GM08714 (cell line): ENCODE measurements around the gene CRADD.

Experiments used
- H3K4me3 ChIP-seq: fragments of 200-500 bp; sonication (Bioruptor generic); 2 replicates; pipeline ENCODE4 v1.5.1; 2014; ENCODE audit warnings: mild to moderate bottlenecking, low read length, inconsistent platforms
- ZNF274 ChIP-seq: IDR thresholded peaks from 2 replicates; pipeline ENCODE4 v1.6.1; 2012; ENCODE audit warnings: mild to moderate bottlenecking, low read depth, low read length

CRADD gene

GRCh38 chr12:93895089-93895445, 217.9 kb downstream of the CRADD start:
- H3K4me3 ChIP-seq, result no peak overlapping the region
- no peak for TF ChIP-seq ZNF274

GRCh38 chr12:93896427-93896826, 219.3 kb downstream of the CRADD start:
- no peak overlapping the region for H3K4me3 ChIP-seq
- no peak for TF ChIP-seq ZNF274

DNA sequence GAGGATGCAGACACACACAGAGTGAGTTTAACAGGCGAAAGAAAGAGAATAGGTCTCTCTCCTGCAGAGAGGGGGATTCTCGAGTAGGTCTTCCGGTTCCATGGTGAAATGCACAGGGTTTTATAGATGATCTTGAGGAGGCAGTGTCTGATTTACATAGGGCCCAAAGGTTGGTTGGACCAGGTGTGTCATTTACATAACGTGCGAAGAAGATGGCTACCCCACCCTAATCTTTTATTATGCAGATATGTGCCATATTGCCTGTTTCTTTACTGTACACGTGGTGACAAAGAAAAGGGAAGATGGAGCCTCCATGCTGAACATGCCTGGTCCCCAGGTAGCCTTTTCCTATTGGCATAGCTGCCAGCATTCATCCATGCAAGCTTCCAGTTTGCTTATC, 219.8 kb downstream of the CRADD start:
- TF ChIP-seq ZNF274, result no peak
- no peak overlapping the region for H3K4me3 ChIP-seq

DNA sequence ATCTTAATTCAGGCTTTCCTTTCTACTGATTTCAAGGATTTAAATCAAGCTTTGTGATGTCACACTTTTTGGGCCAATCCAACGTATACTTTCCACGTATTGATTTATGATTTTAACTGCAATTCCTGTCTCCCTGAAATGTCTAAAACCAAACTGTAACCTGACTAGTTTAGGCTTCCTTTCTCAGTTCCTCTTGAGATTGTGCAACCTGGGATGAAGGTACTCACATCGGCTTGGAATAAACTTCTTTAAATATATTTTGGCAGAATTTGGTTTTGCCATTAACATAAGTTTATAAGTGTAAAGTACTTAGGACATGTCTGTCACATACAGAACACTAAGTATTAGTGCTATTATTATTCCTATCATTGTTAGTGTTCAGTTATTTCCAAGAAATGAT, 224.6 kb downstream of the CRADD start:
- no peak for TF ChIP-seq ZNF274
- no peak overlapping the region for H3K4me3 ChIP-seq

DNA sequence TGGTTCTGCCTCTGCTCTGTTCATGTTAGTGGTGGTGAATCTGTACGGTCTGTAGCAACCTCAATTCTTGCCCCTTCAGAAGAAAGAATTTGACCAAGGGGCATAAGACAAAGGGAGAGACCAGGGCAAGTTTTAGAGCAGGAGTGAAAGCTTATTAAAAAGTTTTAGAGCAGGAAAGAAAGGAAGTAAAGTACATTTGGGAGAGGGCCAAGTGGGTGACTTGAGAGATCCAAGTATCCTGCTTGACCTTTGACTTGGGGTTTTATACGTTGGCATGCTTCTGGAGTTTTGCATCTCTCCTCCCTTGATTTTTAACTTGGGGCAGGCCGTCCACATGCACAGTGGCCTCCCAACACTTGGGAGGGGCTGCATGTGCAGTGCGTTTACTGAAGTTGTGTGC, 225.0 kb downstream of the CRADD start:
- H3K4me3 ChIP-seq, result no peak overlapping the region
- no peak for TF ChIP-seq ZNF274

DNA sequence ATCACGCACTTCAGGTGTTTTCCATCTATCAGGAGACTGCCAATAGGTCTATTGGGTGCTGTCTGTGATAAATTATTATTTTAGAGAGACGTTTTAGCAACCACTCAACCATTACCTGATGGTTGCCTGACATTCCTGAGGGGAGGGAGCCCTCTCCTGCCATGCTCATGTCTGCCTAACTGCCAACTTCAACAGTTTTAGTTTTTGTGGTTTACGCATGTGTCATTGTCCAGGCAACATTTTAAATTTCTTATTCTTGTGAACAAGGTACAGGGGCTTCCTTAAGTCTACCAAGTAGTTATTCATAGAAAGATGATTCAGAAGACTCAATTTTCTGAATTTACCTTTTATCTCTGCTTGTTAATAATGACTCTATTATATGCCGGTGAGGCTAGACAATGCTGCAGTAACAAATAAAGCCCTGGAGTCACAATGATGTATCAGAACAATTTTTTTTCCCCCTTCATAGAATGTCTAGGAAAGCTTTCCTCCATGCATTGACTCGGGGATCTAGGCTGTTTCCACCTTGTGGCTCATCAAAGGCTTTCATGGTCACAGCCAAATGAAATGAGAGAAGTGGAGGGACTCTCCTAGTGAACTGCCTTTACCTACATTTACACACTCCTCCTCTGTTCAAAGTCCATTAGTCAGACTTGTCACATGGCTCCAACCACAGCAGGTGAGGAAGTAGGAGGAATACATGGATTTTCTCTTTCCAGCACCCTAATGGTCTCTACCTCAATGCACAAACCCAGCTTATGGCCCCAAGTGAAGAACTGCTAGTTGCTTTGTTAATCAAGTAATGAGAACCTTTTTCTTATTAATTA, 225.8 kb downstream of the CRADD start:
- no peak overlapping the region for H3K4me3 ChIP-seq
- no peak for TF ChIP-seq ZNF274

GRCh38 chr12:93904124-93904523, 226.9 kb downstream of the CRADD start:
- TF ChIP-seq ZNF274, result no peak
- H3K4me3 ChIP-seq, result no peak overlapping the region

GRCh38 chr12:93908264-93908663, 231.1 kb downstream of the CRADD start:
- no peak overlapping the region for H3K4me3 ChIP-seq
- TF ChIP-seq ZNF274, result no peak

GRCh38 chr12:93908846-93909567, 231.8 kb downstream of the CRADD start:
- no peak for TF ChIP-seq ZNF274
- no peak overlapping the region for H3K4me3 ChIP-seq

- no peak overlapping the region for H3K4me3 ChIP-seq
- no peak for TF ChIP-seq ZNF274
Measured at GRCh38 chr12:93911396-93911795, 234.2 kb downstream of the CRADD start.

DNA sequence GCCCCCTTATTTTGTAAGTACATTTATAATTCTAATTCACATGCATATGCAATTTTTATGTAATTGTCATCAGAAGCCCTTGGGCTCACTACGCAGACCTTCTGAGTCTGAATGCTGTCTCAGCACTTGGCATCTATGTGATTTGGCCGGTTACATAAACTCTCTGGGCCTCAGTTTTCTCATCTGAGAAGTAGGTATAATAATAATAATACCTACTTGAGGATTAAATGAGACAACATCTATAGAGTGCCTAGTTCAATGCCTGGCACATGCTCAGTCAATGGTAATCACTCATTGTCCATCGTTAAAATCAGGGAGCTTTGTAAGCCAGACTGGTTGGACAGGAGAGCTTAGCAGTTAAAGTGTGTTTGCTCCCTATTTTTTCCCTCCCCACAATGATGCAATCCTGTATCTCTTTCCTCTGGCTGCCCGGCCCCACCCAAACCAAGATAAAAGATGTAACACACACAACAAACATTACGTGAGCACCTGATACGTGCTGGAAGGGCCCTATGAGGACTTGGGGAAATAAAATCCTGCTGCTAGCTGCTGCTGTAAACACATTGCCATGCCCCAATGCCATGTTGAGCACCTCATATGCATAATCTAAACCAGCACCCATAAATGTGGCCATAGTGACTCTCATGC, 235.0 kb downstream of the CRADD start:
- H3K4me3 ChIP-seq, result no peak overlapping the region
- TF ChIP-seq ZNF274, result no peak

- H3K4me3 ChIP-seq, result no peak overlapping the region
- TF ChIP-seq ZNF274, result no peak
Measured at GRCh38 chr12:93913845-93914244, 236.7 kb downstream of the CRADD start.

GRCh38 chr12:93914281-93914680, 237.1 kb downstream of the CRADD start:
- no peak overlapping the region for H3K4me3 ChIP-seq
- TF ChIP-seq ZNF274, result no peak

DNA sequence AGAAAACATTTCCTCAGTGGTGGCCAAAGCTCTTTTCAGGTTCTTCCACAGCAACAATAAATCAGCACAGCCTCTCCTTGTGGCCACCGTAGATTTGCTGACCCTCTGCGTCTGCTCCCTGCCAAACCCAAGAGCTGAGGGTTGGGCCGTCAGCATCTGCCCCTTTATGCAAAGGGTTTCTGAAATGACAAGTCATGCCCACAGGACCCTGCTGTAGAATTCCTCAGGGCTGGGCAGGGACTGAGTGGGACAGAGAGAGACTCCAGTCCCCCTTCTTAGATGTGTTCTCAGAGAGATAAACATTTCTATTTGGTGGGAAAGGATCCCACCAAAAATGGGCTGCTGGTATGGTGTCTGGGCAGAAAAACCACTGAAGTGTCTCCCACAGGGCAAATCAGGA, 238.2 kb downstream of the CRADD start:
- no peak for TF ChIP-seq ZNF274
- no peak overlapping the region for H3K4me3 ChIP-seq

- TF ChIP-seq ZNF274, result no peak
- H3K4me3 ChIP-seq, result no peak overlapping the region
Measured at GRCh38 chr12:93916402-93916801, 239.2 kb downstream of the CRADD start.
